Hematopoietic multipotent progenitor cell treated with erythropoietin and hydrocortisone succinate and interleukin-3 and kit ligand, for 15 days (in vitro differentiated cells): ENCODE data around the gene ZNF653.
A peak's percentile ranks its signal among the peaks of the same experiment; 100 is the strongest.
"Not testable (repeated sequence)": the region's sequence is repeated elsewhere in the genome, so short reads cannot be mapped to it uniquely, and the experiment has no call there.

Experiments
- DNase-seq: peaks from one replicate; pipeline ENCODE4 v3.0.0-alpha.2; 2015; ENCODE audit warnings: low spot score

ZNF653 gene

DNA sequence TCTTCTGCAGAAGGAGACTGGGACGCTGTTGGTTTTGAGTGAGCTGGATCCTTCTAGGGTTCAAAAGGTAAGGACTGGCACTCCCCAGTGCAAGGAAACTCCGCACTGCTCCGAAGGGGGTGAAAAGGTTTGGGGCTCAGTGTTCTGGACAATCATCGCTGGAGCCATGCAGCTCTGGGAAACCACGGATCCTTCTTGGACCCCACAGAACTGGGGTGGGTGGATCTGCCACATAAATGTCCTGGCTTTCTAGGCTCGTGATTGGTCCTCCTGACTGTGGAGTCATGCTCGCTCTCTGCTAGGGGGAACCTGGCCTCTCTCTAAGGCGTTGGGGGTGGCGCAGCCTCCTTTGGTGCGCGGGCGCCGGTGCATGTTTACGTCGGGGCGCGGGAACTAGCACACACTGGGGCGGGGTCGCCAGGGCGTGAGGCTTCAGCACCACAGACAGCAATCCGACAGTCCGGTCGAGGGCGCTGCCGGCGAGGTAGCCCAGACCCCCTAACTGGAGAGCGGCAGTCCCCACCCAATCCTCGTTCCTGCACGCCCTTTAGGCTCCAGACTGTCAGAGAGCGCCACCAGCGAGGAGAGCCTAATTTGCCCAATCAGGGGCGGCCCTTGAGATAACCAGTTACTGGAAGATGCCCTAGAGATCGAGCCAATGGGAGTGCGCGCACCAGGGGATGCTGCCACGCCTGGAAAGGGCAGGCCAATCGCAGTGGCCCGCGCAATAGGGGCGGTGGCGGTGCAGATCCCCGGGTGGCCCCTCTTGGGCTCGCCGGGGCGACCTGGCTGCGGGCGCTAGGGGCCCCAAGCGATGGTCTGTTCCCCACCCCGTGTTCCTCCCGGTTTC is 23.9 kb downstream of the ZNF653 start:
- DNase-seq: peak; percentile 73

DNA sequence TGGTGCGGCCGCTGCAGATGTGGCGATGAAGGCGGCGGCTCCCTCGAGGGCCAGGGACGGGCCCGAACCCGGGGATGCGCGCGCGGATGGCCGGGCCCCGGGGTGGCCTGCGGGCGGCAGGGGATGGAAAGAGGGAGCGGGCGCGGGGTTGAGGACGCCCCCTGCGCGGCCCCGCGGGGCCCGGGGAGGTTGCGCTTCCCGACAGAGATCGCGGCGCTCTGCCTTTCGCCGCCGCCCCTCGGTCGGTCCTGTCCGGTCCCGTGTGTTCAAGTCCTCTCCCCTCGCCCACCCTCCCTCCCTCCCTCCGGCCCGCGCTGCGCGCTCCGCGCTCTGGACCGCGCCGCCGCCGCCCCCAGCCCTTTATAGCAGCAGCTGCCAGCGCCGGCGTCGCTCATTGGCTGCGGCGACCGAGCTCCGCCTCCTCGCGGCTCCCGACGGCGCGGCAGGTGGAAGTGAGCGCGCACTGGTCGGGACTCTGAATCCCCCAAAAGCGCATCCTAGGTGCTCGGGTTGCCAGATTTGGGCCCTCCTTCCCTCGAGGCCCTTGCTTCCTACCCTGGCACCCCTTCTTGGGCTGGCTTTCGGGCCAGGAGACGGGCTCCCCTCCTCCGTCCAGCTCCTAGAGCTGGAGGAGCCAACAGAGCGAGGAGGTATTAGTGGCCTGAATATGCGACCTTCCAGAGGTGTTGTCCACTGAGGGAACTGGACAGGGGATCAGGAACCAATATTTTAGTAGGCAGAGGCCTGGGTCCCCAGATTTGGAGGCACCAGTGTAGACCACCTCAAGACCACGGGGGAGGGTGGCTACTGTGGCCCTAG is 24.7 kb downstream of the ZNF653 start, which contains the start of gene ELAVL3:
TSS of gene ELAVL3 (minus strand) at position 332 of the 819 bp plus-strand sequence. CDS start 438 bp downstream, outside the sequence.
- DNase-seq: no peak

DNA sequence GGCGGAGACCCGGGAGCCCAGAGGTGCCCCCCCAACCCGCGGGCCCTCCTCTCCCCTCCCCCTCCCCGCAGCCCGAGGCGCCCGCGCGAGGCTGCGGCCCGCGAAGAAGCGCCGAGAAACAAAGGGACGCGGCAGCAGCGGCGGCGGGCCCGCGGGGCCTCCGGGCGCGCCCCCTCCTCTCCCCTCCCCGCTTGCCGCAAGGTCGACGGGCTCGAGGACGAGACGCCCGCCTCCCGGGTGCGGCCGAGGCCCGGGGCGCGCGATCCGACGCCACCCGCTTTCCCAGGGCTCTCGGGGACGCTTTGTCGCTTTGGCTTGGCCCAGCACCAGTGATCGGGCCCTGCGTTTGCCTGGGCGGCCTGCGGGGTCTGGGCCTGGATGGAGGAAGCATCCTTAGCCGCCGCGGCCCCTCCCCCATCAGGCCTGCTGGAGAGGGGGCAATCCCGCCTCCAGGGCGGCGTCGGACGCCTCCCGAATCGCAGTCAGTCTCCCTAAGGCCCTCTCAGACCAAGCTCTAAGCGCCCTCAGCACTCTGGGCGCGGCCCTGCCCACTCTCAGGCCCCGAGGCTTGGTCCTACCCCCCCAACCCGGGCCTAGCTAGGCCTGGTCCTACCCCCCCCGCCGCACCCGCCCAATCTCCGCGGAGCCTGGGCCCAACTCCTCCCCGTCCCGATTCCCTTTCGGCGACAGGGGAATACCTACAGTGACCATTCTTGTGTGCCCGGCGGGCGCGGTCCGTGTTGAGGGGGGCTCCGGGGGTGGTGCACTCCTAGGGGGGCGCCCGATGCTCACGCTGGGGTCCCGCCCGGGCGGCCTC is 25.5 kb downstream of the ZNF653 start:
- DNase-seq: no peak

GRCh38 chr19:11479090-11479897 is 26.3 kb downstream of the ZNF653 start:
- DNase-seq: no peak

- no peak for DNase-seq
These were observed 27.2 kb downstream of the ZNF653 start for GRCh38 chr19:11478167-11479089.

DNA sequence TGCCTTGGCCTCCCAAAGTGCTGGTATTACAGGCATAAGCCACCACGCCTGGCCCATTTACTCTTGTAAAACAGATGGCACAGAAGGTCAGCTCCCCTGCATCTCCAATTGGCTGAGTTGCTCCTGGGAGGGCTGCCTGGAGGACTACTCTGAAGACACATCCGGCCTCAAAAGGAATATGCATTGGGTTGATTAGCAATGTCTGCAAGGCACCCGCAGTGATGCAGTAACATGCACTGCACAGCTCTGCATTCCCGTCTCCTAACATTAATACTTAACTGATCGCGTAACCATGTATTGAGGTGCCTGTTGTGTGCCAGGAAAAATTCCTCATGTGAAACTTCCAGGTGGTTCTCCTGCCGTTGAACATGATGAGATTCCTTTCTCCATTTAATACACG is 29.8 kb downstream of the ZNF653 start:
- DNase-seq: no peak

DNA sequence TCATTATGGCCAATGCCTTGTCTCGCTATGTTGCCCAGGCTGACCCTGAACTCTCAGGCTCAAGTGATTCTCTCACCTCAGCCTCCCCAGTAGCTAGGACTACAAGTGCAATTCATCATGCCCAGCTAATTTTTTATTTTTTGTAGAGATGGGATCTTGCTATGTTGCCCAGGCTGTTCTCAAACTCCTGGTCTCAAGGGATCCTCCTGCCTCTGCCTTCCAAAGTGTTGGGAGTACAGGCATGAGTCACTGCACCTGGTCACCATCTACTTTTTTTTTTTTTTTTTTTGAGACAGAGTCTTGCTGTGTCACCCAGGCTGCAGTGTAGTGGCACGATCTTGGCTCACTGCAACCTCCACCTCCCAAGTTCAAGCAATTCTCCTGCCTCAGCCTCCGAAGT is 30.3 kb downstream of the ZNF653 start:
- not testable (repeated sequence) for DNase-seq

GRCh38 chr19:11473725-11474124 is 31.9 kb downstream of the ZNF653 start:
- DNase-seq: no peak

GRCh38 chr19:11468266-11468845 is 37.3 kb downstream of the ZNF653 start:
- not testable (repeated sequence) for DNase-seq

- no peak for DNase-seq
These were observed 40.0 kb downstream of the ZNF653 start for GRCh38 chr19:11465600-11465999.

DNA sequence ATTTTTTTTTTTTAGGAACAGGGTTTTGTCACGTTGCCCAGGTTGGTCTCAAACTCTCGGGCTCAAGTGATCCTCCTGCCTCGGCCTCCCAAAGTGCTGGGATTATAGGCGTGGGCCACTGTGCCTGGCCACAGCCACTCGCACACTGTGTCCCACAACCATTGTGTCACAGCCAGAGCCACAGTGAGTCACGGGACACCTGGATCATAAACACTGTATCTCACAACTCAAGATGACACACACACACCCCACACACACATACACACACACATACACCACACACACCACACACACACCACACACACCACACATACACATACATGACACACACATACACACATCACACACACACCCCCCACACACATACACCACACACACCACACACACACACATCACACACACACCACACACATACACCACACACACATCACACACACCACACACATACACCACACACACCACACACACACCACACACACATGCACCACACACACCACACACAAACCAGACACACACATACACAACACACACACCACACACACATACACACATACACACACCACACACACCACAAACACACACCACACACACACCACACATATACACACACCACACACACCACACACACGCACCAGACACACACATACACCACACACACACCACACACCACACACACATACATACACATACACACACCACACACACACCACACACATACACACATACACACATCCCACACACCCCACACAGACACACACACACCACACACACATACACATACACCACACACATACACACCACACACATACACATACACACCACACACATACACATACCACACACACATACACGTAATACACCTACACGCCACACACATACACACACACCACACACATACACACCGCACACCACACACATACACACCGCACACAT is 41.0 kb downstream of the ZNF653 start:
- no peak for DNase-seq

GRCh38 chr19:11463391-11463790 is 42.2 kb downstream of the ZNF653 start:
- DNase-seq: no peak

DNA sequence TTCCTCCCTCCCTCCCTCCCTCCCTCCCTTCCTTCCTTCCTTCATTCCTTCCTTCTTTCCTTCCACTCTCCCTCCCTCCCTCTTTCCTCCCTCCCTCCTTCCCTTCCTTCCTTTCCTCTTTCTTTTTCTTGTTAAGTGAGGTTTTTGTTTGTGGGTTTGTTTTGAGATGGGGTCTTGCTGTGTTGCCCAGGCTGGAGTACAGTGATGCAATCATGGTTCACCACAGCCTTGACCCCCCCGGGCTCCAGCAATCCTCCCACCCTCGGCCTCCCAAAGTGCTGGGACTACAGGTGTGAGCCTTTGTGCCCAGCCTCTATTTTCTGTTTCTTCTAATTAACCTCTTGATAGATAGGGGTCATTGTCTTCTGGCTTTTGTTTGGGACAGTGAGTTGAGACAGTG is 44.2 kb downstream of the ZNF653 start:
- no peak for DNase-seq

DNA sequence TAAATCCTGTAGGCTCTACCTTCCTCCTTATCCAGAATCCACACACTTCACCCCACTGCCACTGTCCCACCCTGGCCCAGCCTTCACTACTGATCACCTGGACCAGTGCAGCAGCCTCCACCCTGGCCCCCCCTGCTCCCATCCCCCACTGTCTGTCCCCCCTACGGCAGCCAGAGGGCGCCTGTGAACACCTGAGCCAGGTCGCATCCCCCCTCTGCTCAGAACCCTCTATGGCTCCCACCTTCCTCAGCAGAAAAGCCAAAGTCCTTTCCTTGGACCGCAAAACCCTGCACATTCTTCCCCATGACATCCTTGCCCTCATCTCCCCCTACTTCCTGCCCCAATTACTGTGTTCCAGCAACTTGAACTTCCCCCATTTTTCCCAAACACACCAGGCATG is 45.4 kb downstream of the ZNF653 start:
- DNase-seq: peak; percentile 25

GRCh38 chr19:11458912-11459311 is 46.7 kb downstream of the ZNF653 start:
- DNase-seq: not testable (repeated sequence)

GRCh38 chr19:11458236-11458900 is 47.3 kb downstream of the ZNF653 start:
- no peak for DNase-seq

DNA sequence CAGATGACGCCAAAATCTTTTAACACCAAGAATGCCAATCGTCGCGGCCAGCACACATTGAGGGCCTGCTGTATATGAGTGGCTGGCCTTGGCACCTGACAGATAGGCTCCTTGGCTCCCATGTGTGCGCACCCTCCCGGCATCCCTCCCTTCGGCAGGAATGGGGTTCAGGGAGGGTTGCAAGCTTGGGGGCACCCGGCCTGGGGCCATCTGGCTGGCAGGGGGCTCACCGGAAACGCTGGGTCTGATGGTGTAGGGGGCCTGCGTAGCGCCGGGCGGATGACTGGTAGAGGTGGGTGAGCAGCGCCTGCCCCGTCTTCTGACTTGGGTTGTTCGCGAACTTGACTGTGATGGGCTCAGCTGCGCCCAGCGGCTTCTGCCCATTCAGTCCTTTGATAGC is 47.8 kb downstream of the ZNF653 start:
- no peak for DNase-seq

- no peak for DNase-seq
These were observed 48.5 kb downstream of the ZNF653 start for GRCh38 chr19:11457115-11457514.
